Measurements from ENCODE around the gene HOTAIR. TPM values are rescaled to one million over a fixed set of nuclear protein-coding genes. Genes with fewer than 3 reads are reported as not detected.

HOTAIR gene
- not detected for polyA plus RNA-seq (2013, experiment 1 of 2)
- not detected for polyA plus RNA-seq (2013, experiment 2 of 2)

DNA sequence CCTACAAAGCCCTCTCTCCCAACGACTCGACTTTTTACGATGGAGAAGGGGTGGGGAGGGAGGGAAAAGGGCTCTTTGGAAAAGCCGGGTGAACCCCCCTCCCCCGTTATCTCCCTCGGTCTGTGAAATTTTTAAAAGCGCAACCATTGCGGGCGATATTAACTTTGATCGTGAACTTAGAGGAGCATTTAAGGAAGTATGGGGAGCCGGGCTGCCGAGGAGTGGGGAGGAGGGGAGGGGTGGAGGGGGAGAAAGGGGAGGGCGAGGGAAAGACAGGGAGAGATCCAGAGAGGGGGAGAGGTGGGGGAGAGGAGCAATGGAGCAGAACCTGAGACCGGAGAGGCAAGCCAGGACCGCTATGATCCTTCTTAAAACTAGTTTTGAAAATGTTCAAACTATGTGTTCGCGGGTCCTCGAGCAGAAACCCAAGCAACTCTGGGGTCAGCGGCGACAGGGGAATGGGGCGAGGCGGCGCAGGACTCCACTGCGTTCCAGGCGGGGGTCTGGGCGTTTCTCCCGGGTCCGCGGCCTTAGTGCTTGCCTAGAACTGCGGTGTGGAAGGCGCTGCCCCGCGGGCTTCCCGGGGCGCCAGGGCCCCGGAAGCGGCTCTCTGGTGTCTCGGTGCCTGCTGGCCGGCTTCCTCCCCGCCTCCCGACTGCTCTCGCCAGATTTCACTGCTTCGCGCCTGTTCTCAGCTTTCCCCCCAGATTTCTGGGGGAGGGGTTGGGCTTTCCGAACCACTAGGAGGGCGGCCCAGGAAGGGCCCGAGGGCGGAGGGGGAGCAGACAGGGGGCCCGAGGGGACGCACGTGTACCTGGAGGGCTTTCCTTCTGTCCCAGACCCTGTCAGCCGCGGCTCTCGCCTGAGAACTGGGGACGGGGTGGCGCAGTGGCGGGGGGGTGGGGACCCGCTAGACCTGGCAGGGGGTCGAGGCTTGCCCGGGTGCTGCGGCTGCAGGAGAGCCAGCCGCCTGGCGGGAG, at the start of gene HOTAIR:
Gene HOTAIR, minus strand, starts transcription at position 871 of the 980 bp plus-strand sequence.
- Histone ChIP-seq H3K79me1 (ENCODE audit: low read depth, low read length) (no peaks in the 10 kb centered on the region), H2BK12ac (ENCODE audit: low read length) (no peak within 1 kb of the TSS), H3K14ac (ENCODE audit: low read length) (no peak within 1 kb of the TSS), H3K9ac (ENCODE audit: low read depth, low read length, poor library complexity) (no peak within 1 kb of the TSS), H3K4me3 (ENCODE audit: low read length in 2 of 2) (no peak within 1 kb of the TSS), H3K36me3 (replicated peaks in 1 of 2; ENCODE audit: control insufficient read depth in 2 of 2, insufficient read depth in 2 of 2, low read length in 2 of 2) (no peaks in the 10 kb centered on the region), H2AFZ (ENCODE audit: low read length) (peak within 1 kb of the TSS; percentile 61), H2BK120ac (ENCODE audit: low read depth, low read length) (no peak within 1 kb of the TSS), H2BK15ac (ENCODE audit: low read length) (no peak within 1 kb of the TSS), H3K18ac (ENCODE audit: low read length) (peak within 1 kb of the TSS; percentile 16), H3K4me1 (ENCODE audit: control insufficient read depth in 2 of 2, insufficient read depth in 1 of 2, low read depth in 1 of 2, low read length in 2 of 2) (no peaks in the 10 kb centered on the region), H3K4ac (ENCODE audit: low read length) (no peak within 1 kb of the TSS), H2BK5ac (ENCODE audit: low read length) (no peak within 1 kb of the TSS), H3K27me3 (ENCODE audit: control insufficient read depth in 3 of 3, insufficient read depth in 3 of 3, low read depth in 1 of 3, low read length in 3 of 3) (peaks cover 63 to 99% (median 99%) of the 10 kb centered on the region in 3 experiments), H3K9me3 (replicated peaks in 1 of 2; ENCODE audit: control insufficient read depth in 2 of 2, insufficient read depth in 1 of 2, low read depth in 1 of 2, low read length in 2 of 2) (peaks cover 0 to 18% of the 10 kb centered on the region in 2 donors), H3K27ac (replicated peaks; ENCODE audit: low read length) (no peak within 1 kb of the TSS), H4K8ac (ENCODE audit: low read depth, low read length) (no peak within 1 kb of the TSS), H2AK5ac (ENCODE audit: low read depth, low read length) (no peak within 1 kb of the TSS), H3K23ac (ENCODE audit: low read depth, low read length, poor library complexity) (peak within 1 kb of the TSS; percentile 55), H4K91ac (ENCODE audit: low read depth, low read length, poor library complexity) (no peak within 1 kb of the TSS), H3K4me2 (ENCODE audit: insufficient read depth, low read length, poor library complexity, severe bottlenecking) (no peak within 1 kb of the TSS)
- DNase-seq (ENCODE audit: low spot score), result no peak
- no CpG with 5 or more reads among the region's 63 CpGs for WGBS, 2 donors (ENCODE audit: extremely low coverage in 2 of 2, insufficient read length in 2 of 2, insufficient replicate concordance in 1 of 2)

GRCh38 chr12:54024127-54024526, 49.4 kb upstream of the HOTAIR start:
- Histone ChIP-seq H3K9ac (ENCODE audit: low read depth, low read length, poor library complexity) (no peak overlapping the region), H2BK15ac (ENCODE audit: low read length) (no peak overlapping the region), H3K27me3 (ENCODE audit: control insufficient read depth in 3 of 3, insufficient read depth in 3 of 3, low read depth in 1 of 3, low read length in 3 of 3) (peaks cover 70 to 100% (median 97%) of the 10 kb centered on the region in 3 experiments), H3K18ac (ENCODE audit: low read length) (no peak overlapping the region), H2BK120ac (ENCODE audit: low read depth, low read length) (no peak overlapping the region), H4K8ac (ENCODE audit: low read depth, low read length) (no peak overlapping the region), H2AFZ (ENCODE audit: low read length) (no peak overlapping the region), H2AK5ac (ENCODE audit: low read depth, low read length) (no peak overlapping the region), H3K23ac (ENCODE audit: low read depth, low read length, poor library complexity) (no peak overlapping the region), H3K36me3 (replicated peaks in 1 of 2; ENCODE audit: control insufficient read depth in 2 of 2, insufficient read depth in 2 of 2, low read length in 2 of 2) (no peaks in the 10 kb centered on the region), H3K4me2 (ENCODE audit: insufficient read depth, low read length, poor library complexity, severe bottlenecking) (no peak overlapping the region), H3K4ac (ENCODE audit: low read length) (no peak overlapping the region), H3K4me1 (ENCODE audit: control insufficient read depth in 2 of 2, insufficient read depth in 1 of 2, low read depth in 1 of 2, low read length in 2 of 2) (peaks cover 0 to 2% of the 10 kb centered on the region in 2 donors), H2BK12ac (ENCODE audit: low read length) (no peak overlapping the region), H4K91ac (ENCODE audit: low read depth, low read length, poor library complexity) (no peak overlapping the region), H3K79me1 (ENCODE audit: low read depth, low read length) (no peaks in the 10 kb centered on the region), H3K14ac (ENCODE audit: low read length) (no peak overlapping the region), H3K27ac (replicated peaks; ENCODE audit: low read length) (no peak overlapping the region), H2BK5ac (ENCODE audit: low read length) (no peak overlapping the region), H3K9me3 (replicated peaks in 1 of 2; ENCODE audit: control insufficient read depth in 2 of 2, insufficient read depth in 1 of 2, low read depth in 1 of 2, low read length in 2 of 2) (peaks cover 0 to 5% of the 10 kb centered on the region in 2 donors), H3K4me3 (ENCODE audit: low read length in 2 of 2) (no peak overlapping the region)
- WGBS, 2 donors (ENCODE audit: extremely low coverage in 2 of 2, insufficient read length in 2 of 2, insufficient replicate concordance in 1 of 2), result no CpG with 5 or more reads among the region's 17 CpGs
- no peak for DNase-seq (ENCODE audit: low spot score)

- Histone ChIP-seq H4K8ac (ENCODE audit: low read depth, low read length) (no peak overlapping the region), H2BK5ac (ENCODE audit: low read length) (no peak overlapping the region), H3K4me3 (ENCODE audit: low read length in 2 of 2) (no peak overlapping the region), H3K9ac (ENCODE audit: low read depth, low read length, poor library complexity) (no peak overlapping the region), H2AFZ (ENCODE audit: low read length) (no peak overlapping the region), H2BK120ac (ENCODE audit: low read depth, low read length) (no peak overlapping the region), H3K14ac (ENCODE audit: low read length) (no peak overlapping the region), H3K4ac (ENCODE audit: low read length) (no peak overlapping the region), H3K23ac (ENCODE audit: low read depth, low read length, poor library complexity) (no peak overlapping the region), H3K9me3 (replicated peaks in 1 of 2; ENCODE audit: control insufficient read depth in 2 of 2, insufficient read depth in 1 of 2, low read depth in 1 of 2, low read length in 2 of 2) (peaks cover 0 to 5% of the 10 kb centered on the region in 2 donors), H3K4me1 (ENCODE audit: control insufficient read depth in 2 of 2, insufficient read depth in 1 of 2, low read depth in 1 of 2, low read length in 2 of 2) (peaks cover 0 to 6% of the 10 kb centered on the region in 2 donors), H3K18ac (ENCODE audit: low read length) (no peak overlapping the region), H2BK15ac (ENCODE audit: low read length) (no peak overlapping the region), H4K91ac (ENCODE audit: low read depth, low read length, poor library complexity) (no peak overlapping the region), H3K27me3 (ENCODE audit: control insufficient read depth in 3 of 3, insufficient read depth in 3 of 3, low read depth in 1 of 3, low read length in 3 of 3) (peaks cover 69 to 99% (median 97%) of the 10 kb centered on the region in 3 experiments), H2BK12ac (ENCODE audit: low read length) (no peak overlapping the region), H3K27ac (replicated peaks; ENCODE audit: low read length) (no peak overlapping the region), H3K79me1 (ENCODE audit: low read depth, low read length) (no peaks in the 10 kb centered on the region), H3K36me3 (replicated peaks in 1 of 2; ENCODE audit: control insufficient read depth in 2 of 2, insufficient read depth in 2 of 2, low read length in 2 of 2) (no peaks in the 10 kb centered on the region), H2AK5ac (ENCODE audit: low read depth, low read length) (no peak overlapping the region), H3K4me2 (ENCODE audit: insufficient read depth, low read length, poor library complexity, severe bottlenecking) (no peak overlapping the region)
- WGBS, 2 donors (ENCODE audit: extremely low coverage in 2 of 2, insufficient read length in 2 of 2, insufficient replicate concordance in 1 of 2), result no CpG with 5 or more reads among the region's 8 CpGs
- DNase-seq (ENCODE audit: low spot score), result no peak
Observed at GRCh38 chr12:54022960-54023884, 48.5 kb upstream of the HOTAIR start.
